Panc1 (cell line): Measurements from ENCODE around the gene CORO1C. TPM values are rescaled to one million over a fixed set of nuclear protein-coding genes. Genes with fewer than 3 reads are reported as not detected.

Source experiments
- ATAC-seq: fragments of 200-7000 bp; cut with Tn5 transposase; 2 replicates; pipeline ENCODE4 v1.9.1; 2020; ENCODE audit warnings: mild to moderate bottlenecking, moderate library complexity
- BruUV-seq: library from RNA; stranded (reverse); fragments of 400-500 nt; replicated peaks from 2 replicates; lab custom pipeline; 2021; lab: Mats Ljungman, UMichigan
- CTCF ChIA-PET: fragments of 300-600 bp; sonication (Branson Sonifier 250); formaldehyde crosslinking; loops from one replicate; lab custom pipeline; 2022; ENCODE audit warnings: antibody characterized with exemption; lab: Charles Lee
- POLR2A ChIA-PET: fragments of 300-600 bp; sonication (Branson Sonifier 250); formaldehyde crosslinking; loops from one replicate; lab custom pipeline; 2022; ENCODE audit warnings: antibody characterized with exemption; lab: Charles Lee
- DNase-seq: peaks from one replicate; pipeline ENCODE4 v3.0.0-alpha.2; 2010; ENCODE audit warnings: low read depth, low spot score
- H3K27ac ChIP-seq: 2 replicates; pipeline ENCODE4 v1.5.1; 2011; ENCODE audit warnings: mild to moderate bottlenecking, low read length, inconsistent platforms
- H3K27me3 ChIP-seq: fragments of 200-500 bp; sonication (Bioruptor generic); 2 replicates; pipeline ENCODE4 v1.6.0; 2014; ENCODE audit warnings: low read length, inconsistent platforms; ENCODE audit not compliant: control insufficient read depth, insufficient read depth
- H3K36me3 ChIP-seq: fragments of 200-500 bp; sonication (Bioruptor generic); 2 replicates; pipeline ENCODE4 v1.5.1; 2014; ENCODE audit warnings: inconsistent platforms, mild to moderate bottlenecking, low read length, moderate library complexity; ENCODE audit not compliant: control insufficient read depth, insufficient read depth
- H3K4me1 ChIP-seq: 2 replicates; pipeline ENCODE4 v1.5.1; 2011; ENCODE audit warnings: inconsistent platforms, mild to moderate bottlenecking, low read length, moderate library complexity; ENCODE audit not compliant: control insufficient read depth, insufficient read depth
- H3K4me3 ChIP-seq, 2 experiments: 2 replicates each; pipeline ENCODE4 v1.5.1; 2011 to 2012; ENCODE audit warnings: low read depth in 2 of 2, low read length in 2 of 2, mild to moderate bottlenecking in 2 of 2, inconsistent platforms in 1 of 2, moderate library complexity in 1 of 2
- H3K9me3 ChIP-seq: fragments of 200-500 bp; sonication (Bioruptor generic); 2 replicates; pipeline ENCODE4 v1.5.1; 2014; ENCODE audit warnings: low read depth, mild to moderate bottlenecking, inconsistent platforms, low read length, moderate library complexity; ENCODE audit not compliant: control insufficient read depth, insufficient read depth
- CTCF ChIP-seq: fragments of 450-650 bp; IDR thresholded peaks from 2 replicates; pipeline ENCODE4 v1.5.1; 2017; ENCODE audit warnings: mild to moderate bottlenecking
- POLR2AphosphoS5 ChIP-seq: IDR thresholded peaks from 2 replicates; pipeline ENCODE4 v1.6.1; 2012; ENCODE audit warnings: mild to moderate bottlenecking, low read depth, low read length, moderate library complexity
- REST ChIP-seq, 2 experiments: IDR thresholded peaks; 2 replicates each; pipeline ENCODE4 v1.6.1; 2011 to 2012; ENCODE audit warnings: low read depth in 2 of 2, control low read depth in 1 of 2, low read length in 1 of 2, mild to moderate bottlenecking in 1 of 2, moderate library complexity in 1 of 2; ENCODE audit not compliant: insufficient read depth in 1 of 2
- SIN3A ChIP-seq: IDR thresholded peaks from 2 replicates; pipeline ENCODE4 v1.6.1; 2012; ENCODE audit warnings: low read depth, mild to moderate bottlenecking, low read length, moderate library complexity, borderline replicate concordance; ENCODE audit not compliant: insufficient read depth
- TCF7L2 ChIP-seq: IDR thresholded peaks from 2 replicates; pipeline ENCODE4 v1.6.1; 2011; ENCODE audit warnings: mild to moderate bottlenecking, low read depth, low read length, inconsistent platforms
- in situ Hi-C: cut with HindIII; loops from 2 replicates; pipeline ENCODE4 v1.10.0; 2016; ENCODE audit warnings: low sequenced_read_pairs, low pct_unique_long_range_greater_than_20kb
- intact Hi-C: fragments of 100-400 bp; cut with micrococcal nuclease; formaldehyde crosslinking; loops from one replicate; pipeline ENCODE4 v1.10.0; 2022; ENCODE audit not compliant: unreplicated experiment
- total RNA-seq: library from RNA; stranded (reverse); gene quantifications from one replicate; pipeline ENCODE4 v1.2.1, GENCODE V29; 2021; ENCODE audit not compliant: unreplicated experiment

CORO1C gene
- total RNA-seq, 1 experiment from 2014 or later, result 165 TPM

- in situ Hi-C loops (no loop called here), intact Hi-C loops (no loop called here)
- peak; percentile 85 for ATAC-seq
- H3K27ac ChIP-seq, result peak overlapping the region; percentile 94
- H3K4me3 ChIP-seq, result peak overlapping the region; percentile 64 to 86
- no peaks in the 10 kb centered on the region for H3K27me3 ChIP-seq
- H3K36me3 ChIP-seq, result no peaks in the 10 kb centered on the region; the same call in 1 of the 2 replicates
- H3K9me3 ChIP-seq, result no peaks in the 10 kb centered on the region
- H3K4me1 ChIP-seq, result peaks cover 27% of the 10 kb centered on the region
- TF ChIP-seq POLR2AphosphoS5 (peak; percentile 66; the same call in 1 of the 2 replicates), REST (IDR thresholded peaks at IDR 0.05; ENCODE audit: insufficient read depth in 1 of 2, low read depth in 2 of 2, low read length in 1 of 2) (no peak)
- ChIA-PET POLR2A (interaction anchor here (0.5 kb wide), 1 partner anchor 19 kb away, joined by 13 read pairs; no protein-coding TSS in a partner anchor), CTCF (no interaction called here)
- no TSS peak for BruUV-seq
- DNase-seq, result peak; percentile 95
Observed at GRCh38 chr12:108731866-108732461, 646 bp upstream of the CORO1C start.

GRCh38 chr12:108730365-108731104 is 783 bp downstream of the CORO1C start:
- peaks cover 29% of the 10 kb centered on the region for H3K4me1 ChIP-seq
- H3K4me3 ChIP-seq, result peak overlapping the region; percentile 64 to 90
- CTCF ChIA-PET, result interaction anchor here (0.7 kb wide), 1 partner anchor 650 kb away, joined by 3 read pairs; no protein-coding TSS in a partner anchor
- H3K27ac ChIP-seq, result peak overlapping the region; percentile 90
- no peaks in the 10 kb centered on the region for H3K9me3 ChIP-seq
- no peaks in the 10 kb centered on the region; the same call in 1 of the 2 replicates for H3K36me3 ChIP-seq
- DNase-seq (no peak), ATAC-seq (peak; percentile 30)
- POLR2A ChIA-PET, result no interaction called here
- no peaks in the 10 kb centered on the region for H3K27me3 ChIP-seq
- BruUV-seq, result no TSS peak
- TF ChIP-seq TCF7L2, result no peak
- TF ChIP-seq SIN3A, result 0 out of 2 replicates have a peak, but pooled peaks have one; percentile 42
- intact Hi-C loops, result no loop called here
- in situ Hi-C loops, result no loop called here

GRCh38 chr12:108729612-108730364 is 1.5 kb downstream of the CORO1C start:
- H3K36me3 ChIP-seq, result no peaks in the 10 kb centered on the region; the same call in 1 of the 2 replicates
- ATAC-seq, result no peak
- DNase-seq, result no peak
- TSS peak; percentile 80 for BruUV-seq
- TF ChIP-seq TCF7L2 (0 out of 2 replicates have a peak, but pooled peaks have one; percentile 18), CTCF (no peak), REST (IDR thresholded peaks at IDR 0.05; ENCODE audit: insufficient read depth in 1 of 2, low read depth in 2 of 2, low read length in 1 of 2) (no peak), SIN3A (0 out of 2 replicates have a peak, but pooled peaks have one; percentile 52), POLR2AphosphoS5 (no peak)
- ChIA-PET POLR2A (no interaction called here), CTCF (interaction anchor here (0.7 kb wide), 1 partner anchor 651 kb away, joined by 3 read pairs; no protein-coding TSS in a partner anchor)
- in situ Hi-C loops (no loop called here), intact Hi-C loops (loop anchor here (10.0 kb wide), 1 partner anchor 65 kb away; no protein-coding TSS in a partner anchor)
- no peaks in the 10 kb centered on the region for H3K27me3 ChIP-seq
- peak overlapping the region; percentile 90 for H3K27ac ChIP-seq
- H3K9me3 ChIP-seq, result no peaks in the 10 kb centered on the region
- H3K4me1 ChIP-seq, result peaks cover 36% of the 10 kb centered on the region
- peak overlapping the region; percentile 64 to 90 for H3K4me3 ChIP-seq
